ENCODE measurements around the gene WASL. TPM values are rescaled to one million over a fixed set of nuclear protein-coding genes. Genes with fewer than 3 reads are reported as not detected.

WASL gene
- total RNA-seq, 1 experiment from 2014 or later, result 33.2 TPM

GRCh38 chr7:123788584-123788983, 39.8 kb upstream of the WASL start:
- BruUV-seq (replicated peaks), result no TSS peak
- no peak for TF ChIP-seq CTCF (IDR thresholded peaks at IDR 0.05; ENCODE audit: unreplicated experiment)
- DNase-seq, result no peak
- Mint-ChIP-seq H3K27me3 (ENCODE audit: unreplicated experiment) (peaks cover 13% of the 10 kb centered on the region), H3K36me3 (ENCODE audit: insufficient read depth, unreplicated experiment) (no peaks in the 10 kb centered on the region), H3K27ac (ENCODE audit: unreplicated experiment) (no peak overlapping the region), H3K4me3 (ENCODE audit: low read depth, unreplicated experiment) (no peak overlapping the region), H3K4me1 (ENCODE audit: low read depth, unreplicated experiment) (peaks cover 31% of the 10 kb centered on the region), H3K9me3 (ENCODE audit: low read depth, unreplicated experiment) (no peaks in the 10 kb centered on the region)
- CTCF ChIA-PET, result no interaction called here
- intact Hi-C loops (cut with micrococcal nuclease; ENCODE audit: unreplicated experiment), result no loop called here

- TF ChIP-seq CTCF (IDR thresholded peaks at IDR 0.05; ENCODE audit: unreplicated experiment), result no peak
- no TSS peak for BruUV-seq (replicated peaks)
- CTCF ChIA-PET, result interaction anchor here (0.6 kb wide), 1 partner anchor 240 kb away, joined by 3 read pairs; no protein-coding TSS in a partner anchor
- H3K4me1 Mint-ChIP-seq (ENCODE audit: low read depth, unreplicated experiment), result peaks cover 37% of the 10 kb centered on the region
- H3K4me3 Mint-ChIP-seq (ENCODE audit: low read depth, unreplicated experiment), result no peak overlapping the region
- H3K27ac Mint-ChIP-seq (ENCODE audit: unreplicated experiment), result no peak overlapping the region
- H3K27me3 Mint-ChIP-seq (ENCODE audit: unreplicated experiment), result peaks cover 2% of the 10 kb centered on the region
- intact Hi-C loops (cut with micrococcal nuclease; ENCODE audit: unreplicated experiment), result no loop called here
- peaks cover 3% of the 10 kb centered on the region for H3K36me3 Mint-ChIP-seq (ENCODE audit: insufficient read depth, unreplicated experiment)
- H3K9me3 Mint-ChIP-seq (ENCODE audit: low read depth, unreplicated experiment), result no peaks in the 10 kb centered on the region
- no peak for DNase-seq
Observed at GRCh38 chr7:123787220-123788007, 38.6 kb upstream of the WASL start.

- no TSS peak for BruUV-seq (replicated peaks)
- no peak for DNase-seq
- intact Hi-C loops (cut with micrococcal nuclease; ENCODE audit: unreplicated experiment), result loop anchor here (1.0 kb wide), 1 partner anchor 37 kb away; no protein-coding TSS in a partner anchor
- Mint-ChIP-seq H3K36me3 (ENCODE audit: insufficient read depth, unreplicated experiment) (peaks cover 5% of the 10 kb centered on the region), H3K4me3 (ENCODE audit: low read depth, unreplicated experiment) (no peak overlapping the region), H3K27ac (ENCODE audit: unreplicated experiment) (peak overlapping the region; percentile 27), H3K27me3 (ENCODE audit: unreplicated experiment) (no peaks in the 10 kb centered on the region), H3K4me1 (ENCODE audit: low read depth, unreplicated experiment) (peaks cover 50% of the 10 kb centered on the region), H3K9me3 (ENCODE audit: low read depth, unreplicated experiment) (no peaks in the 10 kb centered on the region)
- CTCF ChIA-PET, result no interaction called here
- TF ChIP-seq CTCF (IDR thresholded peaks at IDR 0.05; ENCODE audit: unreplicated experiment), result no peak
Observed at GRCh38 chr7:123784263-123784662, 35.5 kb upstream of the WASL start.

GRCh38 chr7:123783820-123784219, 35.0 kb upstream of the WASL start:
- Mint-ChIP-seq H3K4me1 (ENCODE audit: low read depth, unreplicated experiment) (peaks cover 45% of the 10 kb centered on the region), H3K4me3 (ENCODE audit: low read depth, unreplicated experiment) (no peak overlapping the region), H3K27ac (ENCODE audit: unreplicated experiment) (peak overlapping the region; percentile 27), H3K9me3 (ENCODE audit: low read depth, unreplicated experiment) (no peaks in the 10 kb centered on the region), H3K36me3 (ENCODE audit: insufficient read depth, unreplicated experiment) (peaks cover 5% of the 10 kb centered on the region), H3K27me3 (ENCODE audit: unreplicated experiment) (no peaks in the 10 kb centered on the region)
- intact Hi-C loops (cut with micrococcal nuclease; ENCODE audit: unreplicated experiment), result loop anchor here (1.0 kb wide), 1 partner anchor 37 kb away; no protein-coding TSS in a partner anchor
- no peak for DNase-seq
- TF ChIP-seq CTCF (IDR thresholded peaks at IDR 0.05; ENCODE audit: unreplicated experiment), result no peak
- no TSS peak for BruUV-seq (replicated peaks)
- CTCF ChIA-PET, result no interaction called here

Data from Calu3 (cell line).